CD4-positive, alpha-beta T cell treated with Interleukin-17A for 4 hours (primary cell): ENCODE measurements around the gene WSB1.

ENCODE experiments used
- DNase-seq: peaks from one replicate; pipeline ENCODE4 v3.0.0-alpha.2; 2020; ENCODE audit warnings: mixed read lengths

Gene WSB1

GRCh38 chr17:27362909-27363308 is 69.0 kb downstream of the WSB1 start:
- DNase-seq: no peak

- DNase-seq: no peak
Observed at GRCh38 chr17:27363326-27363725, 69.4 kb downstream of the WSB1 start.
